Keratinocyte (primary cell): Measurements from ENCODE around the gene PLEKHA6. TPM values are rescaled to one million over a fixed set of nuclear protein-coding genes. Genes with fewer than 3 reads are reported as not detected.

Experiments used
- DNase-seq: peaks from one replicate; pipeline ENCODE4 v3.0.0-alpha.2; 2011; ENCODE audit warnings: low read depth, missing footprints, low spot score
- FAIRE-seq: peaks from 2 replicates; lab custom pipeline; 2011; peaks lifted over from hg19 to GRCh38; lab: Jason Lieb, UNC
- H2AFZ ChIP-seq: 2 replicates; pipeline ENCODE4 v1.6.0; 2012; ENCODE audit warnings: low read length, control low read depth, inconsistent platforms; ENCODE audit not compliant: control insufficient read depth
- H3K27ac ChIP-seq: 2 replicates; pipeline ENCODE4 v1.5.1; 2011; ENCODE audit warnings: low read length; ENCODE audit not compliant: control insufficient read depth, insufficient read depth
- H3K27me3 ChIP-seq: 3 replicates; pipeline ENCODE4 v1.6.0; 2011; ENCODE audit warnings: low read length; ENCODE audit not compliant: control insufficient read depth, insufficient read depth; ENCODE audit errors: extremely low read depth
- H3K36me3 ChIP-seq, 2 experiments: 2 replicates in 1 of 2; 3 replicates in 1 of 2; pipeline ENCODE4 v1.5.1; 2011; ENCODE audit warnings: low read length in 2 of 2, mild to moderate bottlenecking in 1 of 2; ENCODE audit not compliant: control insufficient read depth in 2 of 2, insufficient read depth in 2 of 2; ENCODE audit errors: extremely low read depth in 1 of 2
- H3K4me1 ChIP-seq: 3 replicates; pipeline ENCODE4 v1.5.1; 2011; ENCODE audit warnings: low read length; ENCODE audit not compliant: control insufficient read depth, insufficient read depth; ENCODE audit errors: extremely low read depth
- H3K4me2 ChIP-seq: 3 replicates; pipeline ENCODE4 v1.6.0; 2011; ENCODE audit warnings: low read depth, low read length; ENCODE audit not compliant: control insufficient read depth, insufficient read depth; ENCODE audit errors: extremely low read depth
- H3K4me3 ChIP-seq, 3 experiments: fragments of 200-600 bp in 1 of 3; sonication (generic) in 1 of 3; 2 replicates in 2 of 3; 3 replicates in 1 of 3; pipeline ENCODE4 v1.5.1; 2011 to 2016; ENCODE audit warnings: low read length in 3 of 3, mild to moderate bottlenecking in 3 of 3, control low read depth in 2 of 3, inconsistent platforms in 1 of 3, low read depth in 1 of 3, mixed read lengths in 1 of 3, mixed run types in 1 of 3, moderate library complexity in 1 of 3; ENCODE audit not compliant: control insufficient read depth in 2 of 3, insufficient read depth in 2 of 3; ENCODE audit errors: extremely low read depth in 1 of 3
- H3K79me2 ChIP-seq: 2 replicates; pipeline ENCODE4 v1.6.0; 2012; ENCODE audit warnings: low read length; ENCODE audit not compliant: control insufficient read depth, insufficient read depth
- H3K9ac ChIP-seq: 3 replicates; pipeline ENCODE4 v1.6.0; 2011; ENCODE audit warnings: low read length; ENCODE audit not compliant: control insufficient read depth, insufficient read depth; ENCODE audit errors: extremely low read depth
- H3K9me1 ChIP-seq: 3 replicates; pipeline ENCODE4 v1.6.0; 2011; ENCODE audit warnings: low read length; ENCODE audit not compliant: control insufficient read depth, insufficient read depth; ENCODE audit errors: extremely low read depth
- H3K9me3 ChIP-seq: 2 replicates; pipeline ENCODE4 v1.5.1; 2012; ENCODE audit warnings: low read depth, low read length; ENCODE audit not compliant: control insufficient read depth
- H4K20me1 ChIP-seq: 3 replicates; pipeline ENCODE4 v1.6.0; 2011; ENCODE audit warnings: low read length; ENCODE audit not compliant: control insufficient read depth, insufficient read depth; ENCODE audit errors: extremely low read depth
- CTCF ChIP-seq, 3 experiments: IDR thresholded peaks in 1 of 3; conservative IDR thresholded peaks in 1 of 3; optimal IDR thresholded peaks in 1 of 3; 2 replicates in 2 of 3; 3 replicates in 1 of 3; pipeline versions ENCODE3 to v1.5.1; 2011; ENCODE audit warnings: low read length in 3 of 3, mild to moderate bottlenecking in 3 of 3, moderate library complexity in 2 of 3, control low read depth in 1 of 3, inconsistent platforms in 1 of 3; ENCODE audit not compliant: insufficient read depth in 2 of 3; ENCODE audit errors: extremely low read depth in 1 of 3
- EZH2 ChIP-seq: IDR thresholded peaks from one replicate; pipeline ENCODE4 v1.6.1; 2012; ENCODE audit warnings: inconsistent platforms, mild to moderate bottlenecking, low read length, moderate library complexity
- dilution Hi-C: fragments of 300-500 bp; cut with MboI; formaldehyde crosslinking; loops from one replicate; pipeline ENCODE4 v1.7.0; 2020; ENCODE audit warnings: low sequenced_read_pairs; ENCODE audit not compliant: extremely low pct_ligation_motif_present
- polyA plus RNA-seq, 5 experiments: library from polyadenylated mRNA; depleted of rRNA in 3 of 5; stranded (reverse) in 3 of 5; stranded (forward) in 1 of 5; unstranded in 1 of 5; fragments of >200 nt; gene quantifications; 1 replicate in 1 of 5; 2 replicates in 3 of 5; 3 replicates in 1 of 5; pipeline versions ENCODE4 v1.2.1 to v1.2.3, GENCODE V29; 2011 to 2012; ENCODE audit warnings: missing spikeins in 2 of 5, low read depth in 1 of 5, low replicate concordance in 1 of 5

PLEKHA6 gene
- polyA plus RNA-seq, 1 donor (not counting 4 experiments of a cell fraction or from before 2014, with no cell fraction given): 1.5 TPM

GRCh38 chr1:204216880-204217647 lies 142.7 kb downstream of the PLEKHA6 start:
- no peak overlapping the region for H3K4me2 ChIP-seq
- H3K9me3 ChIP-seq: no peaks in the 10 kb centered on the region
- H3K36me3 ChIP-seq: peaks cover 0 to 1% of the 10 kb centered on the region in 2 experiments
- no peak overlapping the region for H3K9ac ChIP-seq
- H3K4me1 ChIP-seq: peaks cover 10% of the 10 kb centered on the region
- no peak overlapping the region for H2AFZ ChIP-seq
- no peak overlapping the region for H3K27ac ChIP-seq
- H4K20me1 ChIP-seq: no peaks in the 10 kb centered on the region
- FAIRE-seq: no peak
- dilution Hi-C loops: no loop called here
- H3K79me2 ChIP-seq: no peaks in the 10 kb centered on the region
- no peaks in the 10 kb centered on the region for H3K27me3 ChIP-seq
- TF ChIP-seq EZH2: no peak
- TF ChIP-seq CTCF (optimal IDR thresholded peaks at IDR 0.05 in 1 of 3, IDR thresholded peaks at IDR 0.05 in 1 of 3, conservative IDR thresholded peaks at IDR 0.05 in 1 of 3; ENCODE audit: extremely low read depth in 1 of 3, insufficient read depth in 2 of 3, low read length in 3 of 3): no peak
- H3K4me3 ChIP-seq: no peak overlapping the region
- no peaks in the 10 kb centered on the region for H3K9me1 ChIP-seq
- no peak for DNase-seq

- H2AFZ ChIP-seq: no peak overlapping the region
- H3K36me3 ChIP-seq: peaks cover 0 to 1% of the 10 kb centered on the region in 2 experiments
- no peak overlapping the region for H3K4me3 ChIP-seq
- H3K27me3 ChIP-seq: no peaks in the 10 kb centered on the region
- H4K20me1 ChIP-seq: no peaks in the 10 kb centered on the region
- no peak overlapping the region for H3K27ac ChIP-seq
- H3K4me2 ChIP-seq: no peak overlapping the region
- peaks cover 10% of the 10 kb centered on the region for H3K4me1 ChIP-seq
- no peaks in the 10 kb centered on the region for H3K9me3 ChIP-seq
- H3K79me2 ChIP-seq: no peaks in the 10 kb centered on the region
- H3K9me1 ChIP-seq: no peaks in the 10 kb centered on the region
- FAIRE-seq (no peak), DNase-seq (no peak)
- H3K9ac ChIP-seq: no peak overlapping the region
- TF ChIP-seq CTCF (optimal IDR thresholded peaks at IDR 0.05 in 1 of 3, IDR thresholded peaks at IDR 0.05 in 1 of 3, conservative IDR thresholded peaks at IDR 0.05 in 1 of 3; ENCODE audit: extremely low read depth in 1 of 3, insufficient read depth in 2 of 3, low read length in 3 of 3) (no peak), EZH2 (no peak)
- dilution Hi-C loops: no loop called here
Observed at GRCh38 chr1:204216236-204216635, 143.5 kb downstream of the PLEKHA6 start.
